DND-41 (cell line): Measurements from ENCODE around the gene OTX1.

Experiments
- ATAC-seq: fragments of 200-7000 bp; cut with Tn5 transposase; 3 replicates; pipeline ENCODE4 v1.9.1; 2021; ENCODE audit warnings: low read depth; ENCODE audit not compliant: insufficient read depth
- DNase-seq: peaks from one replicate; pipeline ENCODE4 v3.0.0-alpha.2; 2020
- H2AFZ ChIP-seq: 2 replicates; pipeline ENCODE4 v1.6.0; 2012; ENCODE audit warnings: low read depth, low read length
- H3K27ac ChIP-seq: 2 replicates; pipeline ENCODE4 v1.5.1; 2012; ENCODE audit warnings: low read length, inconsistent platforms
- H3K27me3 ChIP-seq: fragments of 200-600 bp; sonication (generic); 2 replicates; pipeline ENCODE4 v1.6.0; 2012; ENCODE audit warnings: low read length, mild to moderate bottlenecking, inconsistent platforms; ENCODE audit not compliant: insufficient read depth, poor library complexity
- H3K36me3 ChIP-seq: 2 replicates; pipeline ENCODE4 v1.5.1; 2012; ENCODE audit warnings: low read length, inconsistent platforms; ENCODE audit not compliant: insufficient read depth
- H3K4me1 ChIP-seq: 2 replicates; pipeline ENCODE4 v1.5.1; 2012; ENCODE audit warnings: mild to moderate bottlenecking, low read length; ENCODE audit not compliant: insufficient read depth
- H3K4me2 ChIP-seq: 2 replicates; pipeline ENCODE4 v1.6.0; 2012; ENCODE audit warnings: mild to moderate bottlenecking, moderate library complexity, low read length, inconsistent platforms; ENCODE audit not compliant: insufficient read depth
- H3K4me3 ChIP-seq, 2 experiments: fragments of 200-600 bp in 1 of 2; shearing (Covaris generic) in 1 of 2; 2 replicates each; pipeline ENCODE4 v1.5.1; 2012 to 2016; ENCODE audit warnings: inconsistent platforms in 2 of 2, low read length in 2 of 2, mild to moderate bottlenecking in 2 of 2, low read depth in 1 of 2, moderate library complexity in 1 of 2
- H3K79me2 ChIP-seq: 2 replicates; pipeline ENCODE4 v1.6.0; 2012; ENCODE audit warnings: low read length, inconsistent platforms; ENCODE audit not compliant: insufficient read depth
- H3K9ac ChIP-seq: 2 replicates; pipeline ENCODE4 v1.6.0; 2012; ENCODE audit warnings: low read depth, mild to moderate bottlenecking, inconsistent platforms, low read length, moderate library complexity
- H3K9me3 ChIP-seq: 2 replicates; pipeline ENCODE4 v1.5.1; 2012; ENCODE audit warnings: low read length, moderate library complexity, mild to moderate bottlenecking, inconsistent platforms; ENCODE audit not compliant: insufficient read depth, severe bottlenecking
- H4K20me1 ChIP-seq: 2 replicates; pipeline ENCODE4 v1.6.0; 2012; ENCODE audit warnings: low read length; ENCODE audit not compliant: insufficient read depth
- EZH2 ChIP-seq: IDR thresholded peaks from 3 replicates; pipeline ENCODE4 v1.6.1; 2012; ENCODE audit warnings: borderline replicate concordance, low read depth, mild to moderate bottlenecking, moderate library complexity, low read length, inconsistent platforms; ENCODE audit not compliant: severe bottlenecking
- TF ChIP-seq, protein P1 (sequence below): IDR thresholded peaks from 2 replicates; pipeline ENCODE4 v1.5.1; 2012; ENCODE audit warnings: borderline replicate concordance, low read length, moderate library complexity, mild to moderate bottlenecking; ENCODE audit not compliant: poor library complexity, severe bottlenecking; ENCODE audit errors: extremely low read depth

Gene OTX1

DNA sequence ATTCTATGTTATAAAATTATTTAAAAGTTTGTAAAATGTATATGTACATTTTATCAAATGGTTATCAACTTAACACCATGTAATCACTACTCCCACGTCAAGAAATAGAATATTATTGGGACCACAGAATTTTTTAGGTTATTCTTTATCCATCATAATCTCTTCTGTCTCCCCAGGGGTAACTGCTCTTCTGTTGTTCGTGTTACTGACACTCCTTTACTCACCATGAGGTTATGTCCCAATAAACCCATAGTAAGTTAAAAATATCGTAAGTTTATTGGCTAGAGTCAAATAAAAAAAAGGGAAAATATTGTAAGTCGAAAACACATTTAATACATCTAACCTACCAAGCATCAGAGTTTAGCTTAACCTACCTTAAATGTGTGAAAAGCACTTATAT lies 14.0 kb downstream of the OTX1 start:
- Histone ChIP-seq H3K4me2 (no peak overlapping the region), H3K4me1 (no peaks in the 10 kb centered on the region), H3K9ac (no peak overlapping the region), H3K27ac (no peak overlapping the region), H3K9me3 (no peaks in the 10 kb centered on the region), H4K20me1 (no peaks in the 10 kb centered on the region), H3K27me3 (no peaks in the 10 kb centered on the region), H3K36me3 (no peaks in the 10 kb centered on the region), H3K79me2 (no peaks in the 10 kb centered on the region), H2AFZ (no peak overlapping the region), H3K4me3 (no peak overlapping the region)
- DNase-seq (no peak), ATAC-seq (no peak)
- TF ChIP-seq, protein P1, sequence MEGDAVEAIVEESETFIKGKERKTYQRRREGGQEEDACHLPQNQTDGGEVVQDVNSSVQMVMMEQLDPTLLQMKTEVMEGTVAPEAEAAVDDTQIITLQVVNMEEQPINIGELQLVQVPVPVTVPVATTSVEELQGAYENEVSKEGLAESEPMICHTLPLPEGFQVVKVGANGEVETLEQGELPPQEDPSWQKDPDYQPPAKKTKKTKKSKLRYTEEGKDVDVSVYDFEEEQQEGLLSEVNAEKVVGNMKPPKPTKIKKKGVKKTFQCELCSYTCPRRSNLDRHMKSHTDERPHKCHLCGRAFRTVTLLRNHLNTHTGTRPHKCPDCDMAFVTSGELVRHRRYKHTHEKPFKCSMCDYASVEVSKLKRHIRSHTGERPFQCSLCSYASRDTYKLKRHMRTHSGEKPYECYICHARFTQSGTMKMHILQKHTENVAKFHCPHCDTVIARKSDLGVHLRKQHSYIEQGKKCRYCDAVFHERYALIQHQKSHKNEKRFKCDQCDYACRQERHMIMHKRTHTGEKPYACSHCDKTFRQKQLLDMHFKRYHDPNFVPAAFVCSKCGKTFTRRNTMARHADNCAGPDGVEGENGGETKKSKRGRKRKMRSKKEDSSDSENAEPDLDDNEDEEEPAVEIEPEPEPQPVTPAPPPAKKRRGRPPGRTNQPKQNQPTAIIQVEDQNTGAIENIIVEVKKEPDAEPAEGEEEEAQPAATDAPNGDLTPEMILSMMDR, result no peak
- TF ChIP-seq EZH2, result no peak

DNA sequence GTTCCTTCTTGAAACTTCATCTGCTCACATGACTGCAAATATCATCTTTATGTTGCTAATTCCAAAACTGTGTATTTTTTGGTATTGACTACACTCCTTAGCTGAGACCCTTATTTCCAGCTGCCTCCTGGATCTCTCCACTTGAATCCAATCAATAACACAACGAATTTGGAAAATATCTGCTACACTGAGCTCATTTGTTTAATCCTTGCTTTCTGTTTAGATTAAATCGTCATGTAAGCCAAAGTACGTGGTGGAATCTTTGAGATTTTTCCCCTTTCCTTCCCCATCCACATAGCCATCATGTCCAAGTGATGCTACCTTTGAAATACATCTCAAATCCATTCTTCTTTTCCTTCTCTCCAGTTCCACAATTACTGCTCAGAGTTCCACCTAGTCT lies 15.6 kb downstream of the OTX1 start:
- Histone ChIP-seq H3K4me3 (no peak overlapping the region), H3K79me2 (no peaks in the 10 kb centered on the region), H3K27me3 (no peaks in the 10 kb centered on the region), H2AFZ (no peak overlapping the region), H3K36me3 (no peaks in the 10 kb centered on the region), H3K9me3 (no peaks in the 10 kb centered on the region), H3K9ac (no peak overlapping the region), H3K4me1 (no peaks in the 10 kb centered on the region), H3K27ac (no peak overlapping the region), H3K4me2 (no peak overlapping the region), H4K20me1 (no peaks in the 10 kb centered on the region)
- ATAC-seq (no peak), DNase-seq (no peak)
- TF ChIP-seq, protein P1, result no peak
- no peak for TF ChIP-seq EZH2

DNA sequence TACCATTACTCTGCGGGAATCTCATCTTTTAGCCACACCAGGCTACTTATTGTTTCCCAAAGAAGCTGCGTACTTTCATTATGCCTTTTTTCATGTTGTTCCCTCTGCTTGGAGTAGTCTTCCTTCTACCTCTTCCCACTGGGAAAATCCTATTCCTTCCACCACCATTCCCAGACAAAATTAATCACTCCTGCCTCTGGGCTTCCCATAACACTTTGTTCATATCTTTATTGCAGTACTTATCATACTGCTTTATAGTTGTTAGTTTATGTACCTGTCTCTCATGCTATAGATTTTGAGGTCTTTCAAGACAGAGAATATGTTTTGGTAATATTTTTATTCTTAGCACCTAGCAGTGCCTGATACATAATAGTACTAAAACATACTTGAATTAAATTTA lies 16.2 kb downstream of the OTX1 start:
- no peaks in the 10 kb centered on the region for H3K4me1 ChIP-seq
- no peaks in the 10 kb centered on the region for H3K27me3 ChIP-seq
- H3K4me2 ChIP-seq, result no peak overlapping the region
- no peaks in the 10 kb centered on the region for H4K20me1 ChIP-seq
- no peaks in the 10 kb centered on the region for H3K79me2 ChIP-seq
- H3K4me3 ChIP-seq, result no peak overlapping the region
- ATAC-seq, result no peak
- no peak overlapping the region for H2AFZ ChIP-seq
- H3K36me3 ChIP-seq, result no peaks in the 10 kb centered on the region
- no peak overlapping the region for H3K9ac ChIP-seq
- H3K27ac ChIP-seq, result no peak overlapping the region
- no peaks in the 10 kb centered on the region for H3K9me3 ChIP-seq
- no peak for DNase-seq
- TF ChIP-seq EZH2, result no peak
- TF ChIP-seq, protein P1, result no peak

DNA sequence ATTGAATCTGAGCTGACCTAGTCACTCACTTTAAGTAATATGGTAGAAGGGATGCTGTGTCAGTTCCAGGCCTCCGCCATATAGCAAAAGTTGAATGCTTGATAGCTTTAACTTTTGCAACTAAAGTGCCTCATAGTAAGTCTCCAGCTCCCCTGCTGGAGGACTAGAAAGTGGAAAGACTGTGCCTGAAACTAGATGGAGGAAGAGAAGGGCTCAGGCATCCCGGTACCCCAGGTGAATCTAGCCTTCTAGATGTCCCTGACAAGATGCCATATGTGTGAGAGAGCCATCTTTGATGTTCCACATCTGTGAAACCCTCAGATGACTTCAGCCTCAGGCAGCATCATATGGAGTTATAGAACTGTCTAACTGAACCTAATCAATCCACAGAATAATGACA lies 21.0 kb downstream of the OTX1 start:
- Histone ChIP-seq H3K9ac (no peak overlapping the region), H3K27ac (no peak overlapping the region), H3K4me3 (no peak overlapping the region), H2AFZ (no peak overlapping the region), H4K20me1 (no peaks in the 10 kb centered on the region), H3K9me3 (no peaks in the 10 kb centered on the region), H3K36me3 (no peaks in the 10 kb centered on the region), H3K27me3 (no peaks in the 10 kb centered on the region), H3K4me1 (no peaks in the 10 kb centered on the region), H3K79me2 (no peaks in the 10 kb centered on the region), H3K4me2 (no peak overlapping the region)
- DNase-seq (no peak), ATAC-seq (no peak)
- TF ChIP-seq EZH2, result no peak
- TF ChIP-seq, protein P1, result no peak
